ENCODE data around the gene IL27RA.

DNA sequence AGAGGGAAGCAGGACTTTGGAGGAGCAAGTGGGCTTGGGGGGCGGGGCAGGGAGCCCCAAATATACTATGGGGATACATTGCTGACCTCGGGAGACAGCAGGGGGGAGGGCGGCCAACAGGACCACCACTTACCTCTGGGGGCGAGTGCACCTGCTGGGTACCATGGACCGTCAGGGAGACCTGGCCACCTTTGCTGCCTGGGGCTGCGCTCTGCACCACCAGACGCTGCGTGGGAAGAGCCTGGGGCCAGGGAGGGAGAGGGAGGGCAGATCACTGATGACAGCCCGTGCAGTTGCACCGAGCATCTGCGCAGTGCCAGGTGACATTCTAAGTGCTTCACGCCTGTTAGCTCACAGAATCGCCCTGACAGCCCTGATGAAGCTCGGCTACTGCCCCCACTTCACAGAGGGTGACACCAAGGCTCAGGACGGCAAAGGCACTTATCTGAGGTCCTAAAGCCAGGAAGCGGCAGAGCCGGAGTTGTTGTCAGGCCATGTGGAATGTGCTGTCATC lies 49.5 kb upstream of the IL27RA start:
- no peak for TF ChIP-seq FOXK2 (IDR thresholded peaks at IDR 0.05)
- no peak for TF ChIP-seq L3MBTL2 (conservative IDR thresholded peaks at IDR 0.05)
- no peak for TF ChIP-seq ZNF384 (IDR thresholded peaks at IDR 0.05)
- no peak for TF ChIP-seq TARDBP (IDR thresholded peaks at IDR 0.05)
- TF ChIP-seq SP1 (IDR thresholded peaks at IDR 0.05) = no peak
- no peak for TF ChIP-seq SUZ12 (IDR thresholded peaks at IDR 0.05)
- no peak for TF ChIP-seq FOXM1 (IDR thresholded peaks at IDR 0.05; ENCODE audit: borderline replicate concordance)
- no peak for TF ChIP-seq BHLHE40 (IDR thresholded peaks at IDR 0.05; ENCODE audit: borderline replicate concordance)
- no peak for TF ChIP-seq HDGF (IDR thresholded peaks at IDR 0.05; ENCODE audit: borderline replicate concordance)
- no peak for TF ChIP-seq FOXA1 (IDR thresholded peaks at IDR 0.05)
- no peak for TF ChIP-seq LEF1 (IDR thresholded peaks at IDR 0.05; ENCODE audit: borderline replicate concordance)
- TF ChIP-seq CTBP1 (IDR thresholded peaks at IDR 0.05; ENCODE audit: borderline replicate concordance) = no peak
- no peak for TF ChIP-seq ELF4 (IDR thresholded peaks at IDR 0.05)
